Endodermal cell (in vitro differentiated cells): ENCODE data around the gene MAP4K2. TPM values are rescaled to one million over a fixed set of nuclear protein-coding genes. Genes with fewer than 3 reads are reported as not detected.

Source experiments
- DNase-seq: peaks from one replicate; pipeline ENCODE4 v3.0.0-alpha.2; 2017
- H3K27ac ChIP-seq: 2 replicates; pipeline ENCODE4 v1.5.1; 2013; ENCODE audit warnings: mild to moderate bottlenecking, low read depth, low read length, moderate library complexity
- H3K27me3 ChIP-seq: 2 replicates; pipeline ENCODE4 v1.6.1; 2013; ENCODE audit warnings: mild to moderate bottlenecking, low read length, moderate library complexity; ENCODE audit not compliant: insufficient read depth, control insufficient read depth, poor library complexity, severe bottlenecking
- H3K36me3 ChIP-seq: 2 replicates; pipeline ENCODE4 v1.7.0; 2013; ENCODE audit warnings: mild to moderate bottlenecking, low read length, moderate library complexity; ENCODE audit not compliant: control insufficient read depth, insufficient read depth
- H3K4me1 ChIP-seq: one replicate; pipeline ENCODE4 v1.7.0; 2013; ENCODE audit warnings: low read length; ENCODE audit not compliant: control insufficient read depth, insufficient read depth
- H3K4me3 ChIP-seq: 2 replicates; pipeline ENCODE4 v1.5.1; 2013; ENCODE audit warnings: mild to moderate bottlenecking, low read length, moderate library complexity
- H3K9ac ChIP-seq: 2 replicates; pipeline ENCODE4 v1.6.1; 2013; ENCODE audit warnings: mild to moderate bottlenecking, low read length, moderate library complexity; ENCODE audit not compliant: poor library complexity, severe bottlenecking; ENCODE audit errors: extremely low read depth
- H3K9me3 ChIP-seq: 2 replicates; pipeline ENCODE4 v1.6.1; 2013; ENCODE audit warnings: mild to moderate bottlenecking, low read length, moderate library complexity; ENCODE audit not compliant: control insufficient read depth
- H3K27ac Mint-ChIP-seq: 2 replicates; pipeline ENCODE4 v1.8.0; 2020; ENCODE audit warnings: mixed read lengths
- H3K27me3 Mint-ChIP-seq: 2 replicates; pipeline ENCODE4 v1.8.0; 2021; ENCODE audit warnings: mild to moderate bottlenecking, mixed read lengths; ENCODE audit not compliant: insufficient read depth
- H3K36me3 Mint-ChIP-seq: 2 replicates; pipeline ENCODE4 v1.8.0; 2020; ENCODE audit warnings: low read depth, mixed read lengths
- H3K4me1 Mint-ChIP-seq: 2 replicates; pipeline ENCODE4 v1.8.0; 2020; ENCODE audit warnings: mixed read lengths
- H3K4me3 Mint-ChIP-seq: 2 replicates; pipeline ENCODE4 v1.8.0; 2020; ENCODE audit warnings: mild to moderate bottlenecking, moderate library complexity, mixed read lengths
- H3K9me3 Mint-ChIP-seq: 2 replicates; pipeline ENCODE4 v1.8.0; 2020; ENCODE audit warnings: mild to moderate bottlenecking, mixed read lengths
- WGBS, 2 experiments: methylation state at CpG; one replicate each; pipeline versions ENCODE4 v1.1.5 to v1.1.7; 2013; ENCODE audit warnings: missing lambda C conversion rate in 2 of 2, mixed read lengths in 1 of 2; ENCODE audit not compliant: insufficient coverage in 1 of 2, insufficient read length in 1 of 2; 5-methylcytosine and 5-hydroxymethylcytosine counted together
- total RNA-seq, 2 donors: library from RNA; stranded (reverse); fragmentation: NEBNext Ultra II Directional in 1 of 2; extraction: Animal tissue kit (Norgen Biotek cat#: 25700) in 1 of 2; gene quantifications; 2 replicates in 1 of 2; 3 replicates in 1 of 2; pipeline ENCODE4 v1.2.1, GENCODE V29; 2021
- TF ChIP-seq, protein P1 (sequence below): fragments of 200-600 bp; sonication (generic); conservative IDR thresholded peaks from 2 replicates; pipeline ENCODE4 v1.5.0; 2021; ENCODE audit warnings: antibody characterized with exemption, mild to moderate bottlenecking

MAP4K2 gene
- total RNA-seq, 2 donors from 2014 or later, result 24.7 to 32.4 TPM

- Histone ChIP-seq H3K4me3 (no peak overlapping the region), H3K9me3 (no peaks in the 10 kb centered on the region), H3K4me1 (no peaks in the 10 kb centered on the region), H3K27me3 (no peaks in the 10 kb centered on the region), H3K9ac (no peak overlapping the region), H3K36me3 (no peaks in the 10 kb centered on the region), H3K27ac (no peak overlapping the region)
- no peaks in the 10 kb centered on the region for H3K4me1 Mint-ChIP-seq
- no peak overlapping the region for H3K4me3 Mint-ChIP-seq
- TF ChIP-seq, protein P1, sequence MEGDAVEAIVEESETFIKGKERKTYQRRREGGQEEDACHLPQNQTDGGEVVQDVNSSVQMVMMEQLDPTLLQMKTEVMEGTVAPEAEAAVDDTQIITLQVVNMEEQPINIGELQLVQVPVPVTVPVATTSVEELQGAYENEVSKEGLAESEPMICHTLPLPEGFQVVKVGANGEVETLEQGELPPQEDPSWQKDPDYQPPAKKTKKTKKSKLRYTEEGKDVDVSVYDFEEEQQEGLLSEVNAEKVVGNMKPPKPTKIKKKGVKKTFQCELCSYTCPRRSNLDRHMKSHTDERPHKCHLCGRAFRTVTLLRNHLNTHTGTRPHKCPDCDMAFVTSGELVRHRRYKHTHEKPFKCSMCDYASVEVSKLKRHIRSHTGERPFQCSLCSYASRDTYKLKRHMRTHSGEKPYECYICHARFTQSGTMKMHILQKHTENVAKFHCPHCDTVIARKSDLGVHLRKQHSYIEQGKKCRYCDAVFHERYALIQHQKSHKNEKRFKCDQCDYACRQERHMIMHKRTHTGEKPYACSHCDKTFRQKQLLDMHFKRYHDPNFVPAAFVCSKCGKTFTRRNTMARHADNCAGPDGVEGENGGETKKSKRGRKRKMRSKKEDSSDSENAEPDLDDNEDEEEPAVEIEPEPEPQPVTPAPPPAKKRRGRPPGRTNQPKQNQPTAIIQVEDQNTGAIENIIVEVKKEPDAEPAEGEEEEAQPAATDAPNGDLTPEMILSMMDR, result no peak
- no peak overlapping the region for H3K27ac Mint-ChIP-seq
- no peak for DNase-seq
- H3K9me3 Mint-ChIP-seq, result no peaks in the 10 kb centered on the region
- peaks cover 2% of the 10 kb centered on the region for H3K27me3 Mint-ChIP-seq
- H3K36me3 Mint-ChIP-seq, result no peaks in the 10 kb centered on the region
- WGBS, 2 experiments, result 93 to 100% methylated on average over 6 to 7 of the region's 7 CpGs
Observed at GRCh38 chr11:64753019-64753379, 50.0 kb downstream of the MAP4K2 start.

DNA sequence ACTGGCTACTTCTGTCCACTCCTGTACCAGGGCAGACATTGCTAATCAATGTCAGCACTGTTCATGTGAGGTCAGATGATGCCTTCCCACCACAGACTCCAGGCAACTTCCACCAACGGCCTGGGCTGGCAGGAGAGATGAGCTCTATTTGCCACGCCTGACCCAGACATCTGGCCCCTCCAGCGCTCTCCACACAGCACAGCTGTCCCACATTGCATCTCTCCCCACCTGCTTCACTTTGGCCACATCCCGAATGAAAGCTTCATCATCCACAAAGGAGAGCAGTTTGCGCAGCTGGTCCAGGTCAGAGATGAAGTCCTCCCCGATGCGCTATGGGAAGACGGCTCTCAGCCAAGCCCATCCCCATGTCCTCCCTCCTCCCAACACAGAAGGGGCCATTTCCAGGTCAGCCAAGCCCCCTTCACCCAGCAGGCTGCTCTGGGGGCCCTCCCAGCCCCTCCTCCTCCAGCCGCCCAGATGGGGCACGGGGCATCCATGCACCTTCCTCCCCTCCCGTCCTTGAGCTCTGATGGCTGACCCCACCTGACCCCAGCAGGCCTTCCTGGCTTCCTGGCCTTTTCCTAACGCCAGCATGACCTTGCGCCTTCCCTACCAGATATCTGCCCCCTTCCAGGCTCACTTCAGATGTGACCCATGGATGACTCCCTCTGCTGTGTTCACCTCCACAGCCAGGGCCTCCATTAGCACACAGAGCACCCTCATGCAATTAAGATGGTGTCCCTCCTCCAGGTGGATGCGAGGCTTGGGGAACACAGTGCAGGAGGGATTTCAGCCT lies 50.6 kb downstream of the MAP4K2 start:
- Mint-ChIP-seq H3K4me1 (no peaks in the 10 kb centered on the region), H3K4me3 (no peak overlapping the region), H3K27me3 (peaks cover 6% of the 10 kb centered on the region), H3K36me3 (no peaks in the 10 kb centered on the region), H3K9me3 (no peaks in the 10 kb centered on the region), H3K27ac (no peak overlapping the region)
- no peak for DNase-seq
- WGBS, 2 experiments, result 84 to 95% methylated on average over 8 to 14 of the region's 14 CpGs
- TF ChIP-seq, protein P1, result no peak
- Histone ChIP-seq H3K9ac (no peak overlapping the region), H3K27ac (no peak overlapping the region), H3K27me3 (peaks cover 2% of the 10 kb centered on the region), H3K4me1 (no peaks in the 10 kb centered on the region), H3K4me3 (no peak overlapping the region), H3K36me3 (no peaks in the 10 kb centered on the region), H3K9me3 (no peaks in the 10 kb centered on the region)

DNA sequence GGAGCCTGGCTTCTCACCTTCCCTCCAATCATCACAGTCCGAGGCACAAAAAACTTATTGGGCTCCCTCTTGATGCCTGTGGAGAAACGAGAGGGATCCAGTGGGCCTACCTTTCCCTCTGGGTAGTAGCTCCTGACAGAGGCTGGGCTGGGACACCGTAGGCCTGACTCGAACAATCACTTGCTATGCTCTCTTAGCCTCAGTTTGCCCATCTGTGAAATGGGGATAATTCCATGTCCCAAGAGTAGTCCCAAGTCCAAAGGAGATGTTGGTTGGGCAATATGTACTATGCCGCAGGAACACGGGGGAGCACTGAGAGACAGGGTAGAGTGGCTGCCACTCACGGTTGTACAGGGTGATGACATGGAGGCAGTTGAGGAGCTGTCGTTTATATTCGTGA lies 51.4 kb downstream of the MAP4K2 start:
- WGBS, 2 experiments, result 94% methylated on average over 9 of the region's 9 CpGs
- H3K27me3 ChIP-seq, result peaks cover 10% of the 10 kb centered on the region
- no peaks in the 10 kb centered on the region for H3K4me1 ChIP-seq
- Mint-ChIP-seq H3K9me3 (no peaks in the 10 kb centered on the region), H3K4me3 (no peak overlapping the region), H3K36me3 (no peaks in the 10 kb centered on the region), H3K27ac (no peak overlapping the region), H3K4me1 (no peaks in the 10 kb centered on the region), H3K27me3 (peaks cover 14% of the 10 kb centered on the region)
- TF ChIP-seq, protein P1, result no peak
- no peak overlapping the region for H3K27ac ChIP-seq
- DNase-seq, result no peak
- no peaks in the 10 kb centered on the region for H3K36me3 ChIP-seq
- H3K9ac ChIP-seq, result no peak overlapping the region
- H3K9me3 ChIP-seq, result no peaks in the 10 kb centered on the region
- H3K4me3 ChIP-seq, result no peak overlapping the region
